ENCODE results near the gene GAMT. TPM values are rescaled to one million over a fixed set of nuclear protein-coding genes. Genes with fewer than 3 reads are reported as not detected.

The GAMT gene
- total and polyA plus RNA-seq, 2 donors (not counting 3 experiments of a cell fraction or from before 2014, with no cell fraction given): 22.1 to 36.9 TPM

GRCh38 chr19:1396768-1397679, 4.3 kb downstream of the GAMT start:
- TF ChIP-seq MYC (IDR thresholded peaks at IDR 0.05; ENCODE audit: low read depth, low read length): no peak

GRCh38 chr19:1396019-1396767, 5.1 kb downstream of the GAMT start:
- Histone ChIP-seq H4K20me1 (replicated peaks; ENCODE audit: control insufficient read depth, extremely low read depth, insufficient read depth, low read length) (no peaks in the 10 kb centered on the region), H3K27me3 (ENCODE audit: control insufficient read depth in 2 of 2, insufficient read depth in 2 of 2, low read length in 2 of 2) (no peaks in the 10 kb centered on the region), H3K9me1 (replicated peaks; ENCODE audit: control insufficient read depth, extremely low read depth, insufficient read depth, low read length) (no peaks in the 10 kb centered on the region), H3K4me1 (ENCODE audit: control insufficient read depth, extremely low read depth, insufficient read depth, low read length) (peaks cover 7% of the 10 kb centered on the region), H3K9ac (replicated peaks; ENCODE audit: extremely low read depth, insufficient read depth, low read length) (no peak overlapping the region), H3K79me2 (ENCODE audit: control insufficient read depth, insufficient read depth, low read length) (no peaks in the 10 kb centered on the region), H3K36me3 (ENCODE audit: control insufficient read depth in 2 of 2, extremely low read depth in 1 of 2, insufficient read depth in 2 of 2, low read length in 2 of 2) (peaks cover 0 to 6% of the 10 kb centered on the region in 2 experiments), H3K4me2 (ENCODE audit: insufficient read depth, low read length) (no peak overlapping the region), H2AFZ (ENCODE audit: low read depth, low read length) (no peak overlapping the region), H3K9me3 (replicated peaks; ENCODE audit: control insufficient read depth, insufficient read depth, low read length) (no peaks in the 10 kb centered on the region), H3K4me3 (replicated peaks in 1 of 3; ENCODE audit: insufficient read depth in 1 of 3, low read depth in 1 of 3, low read length in 3 of 3) (no peak overlapping the region), H3K27ac (ENCODE audit: insufficient read depth, low read depth, low read length) (no peak overlapping the region)
- intact Hi-C loops (cut with micrococcal nuclease) (no loop called here), dilution Hi-C loops (cut with MboI; ENCODE audit: extremely low pct_ligation_motif_present, low sequenced_read_pairs) (no loop called here)
- BruUV-seq (replicated peaks): no TSS peak
- CTCF ChIA-PET: interaction anchor here (1.1 kb wide), 1 partner anchor 80 kb away, joined by 3 read pairs; no protein-coding TSS in a partner anchor
- POLR2A ChIA-PET: no interaction called here
- no peak for TF ChIP-seq POLR2AphosphoS5 (IDR thresholded peaks at IDR 0.05; ENCODE audit: insufficient read depth, low read depth, low read length)
- no peak for TF ChIP-seq POLR2A (IDR thresholded peaks at IDR 0.05; ENCODE audit: low read depth, low read length)
- TF ChIP-seq GATA2 (IDR thresholded peaks at IDR 0.05; ENCODE audit: insufficient read depth, insufficient read length, low read depth, low read length): no peak
- TF ChIP-seq EZH2 (IDR thresholded peaks at IDR 0.05; ENCODE audit: borderline replicate concordance, low read depth, low read length, severe bottlenecking): no peak
- TF ChIP-seq CTCF (IDR thresholded peaks at IDR 0.05; ENCODE audit: extremely low read depth in 1 of 2, insufficient read depth in 1 of 2, low read depth in 1 of 2, low read length in 2 of 2): no peak
- no peak for TF ChIP-seq MYC (IDR thresholded peaks at IDR 0.05; ENCODE audit: low read depth, low read length)
- no peak for TF ChIP-seq JUN (IDR thresholded peaks at IDR 0.05; ENCODE audit: borderline replicate concordance, insufficient read depth, insufficient read length, low read depth)
- TF ChIP-seq MAX (IDR thresholded peaks at IDR 0.05; ENCODE audit: insufficient read depth, insufficient read length): no peak
- TF ChIP-seq FOS (IDR thresholded peaks at IDR 0.05; ENCODE audit: borderline replicate concordance, insufficient read depth, low read length): no peak
- FAIRE-seq (no peak), DNase-seq (ENCODE audit: low read depth, low spot score) (no peak)

More at GRCh38 chr19:1396768-1397679, 4.3 kb downstream of the GAMT start:
- Histone ChIP-seq H3K4me2 (ENCODE audit: insufficient read depth, low read length) (no peak overlapping the region), H3K27me3 (ENCODE audit: control insufficient read depth in 2 of 2, insufficient read depth in 2 of 2, low read length in 2 of 2) (no peaks in the 10 kb centered on the region), H2AFZ (ENCODE audit: low read depth, low read length) (no peak overlapping the region), H3K9ac (replicated peaks; ENCODE audit: extremely low read depth, insufficient read depth, low read length) (no peak overlapping the region), H3K9me3 (replicated peaks; ENCODE audit: control insufficient read depth, insufficient read depth, low read length) (no peaks in the 10 kb centered on the region), H3K36me3 (ENCODE audit: control insufficient read depth in 2 of 2, extremely low read depth in 1 of 2, insufficient read depth in 2 of 2, low read length in 2 of 2) (peaks cover 0 to 5% of the 10 kb centered on the region in 2 experiments), H3K4me3 (replicated peaks in 1 of 3; ENCODE audit: insufficient read depth in 1 of 3, low read depth in 1 of 3, low read length in 3 of 3) (no peak overlapping the region), H3K4me1 (ENCODE audit: control insufficient read depth, extremely low read depth, insufficient read depth, low read length) (peaks cover 12% of the 10 kb centered on the region), H3K27ac (ENCODE audit: insufficient read depth, low read depth, low read length) (no peak overlapping the region), H3K9me1 (replicated peaks; ENCODE audit: control insufficient read depth, extremely low read depth, insufficient read depth, low read length) (no peaks in the 10 kb centered on the region), H3K79me2 (ENCODE audit: control insufficient read depth, insufficient read depth, low read length) (no peaks in the 10 kb centered on the region), H4K20me1 (replicated peaks; ENCODE audit: control insufficient read depth, extremely low read depth, insufficient read depth, low read length) (no peaks in the 10 kb centered on the region)
- BruUV-seq (replicated peaks): no TSS peak
- dilution Hi-C loops (cut with MboI; ENCODE audit: extremely low pct_ligation_motif_present, low sequenced_read_pairs) (no loop called here), intact Hi-C loops (cut with micrococcal nuclease) (no loop called here)
- no peak for DNase-seq (ENCODE audit: low read depth, low spot score)
- no peak for FAIRE-seq
- POLR2A ChIA-PET: no interaction called here
- CTCF ChIA-PET: interaction anchor here (1.1 kb wide), 1 partner anchor 81 kb away, joined by 3 read pairs; no protein-coding TSS in a partner anchor
